ENCODE results near the gene MSGN1. TPM values are rescaled to one million over a fixed set of nuclear protein-coding genes. Genes with fewer than 3 reads are reported as not detected.
"Not testable (repeated sequence)": the region's sequence is repeated elsewhere in the genome, so short reads cannot be mapped to it uniquely, and the experiment has no call there.

The MSGN1 gene
- total RNA-seq, 2 donors from 2014 or later: not detected

DNA sequence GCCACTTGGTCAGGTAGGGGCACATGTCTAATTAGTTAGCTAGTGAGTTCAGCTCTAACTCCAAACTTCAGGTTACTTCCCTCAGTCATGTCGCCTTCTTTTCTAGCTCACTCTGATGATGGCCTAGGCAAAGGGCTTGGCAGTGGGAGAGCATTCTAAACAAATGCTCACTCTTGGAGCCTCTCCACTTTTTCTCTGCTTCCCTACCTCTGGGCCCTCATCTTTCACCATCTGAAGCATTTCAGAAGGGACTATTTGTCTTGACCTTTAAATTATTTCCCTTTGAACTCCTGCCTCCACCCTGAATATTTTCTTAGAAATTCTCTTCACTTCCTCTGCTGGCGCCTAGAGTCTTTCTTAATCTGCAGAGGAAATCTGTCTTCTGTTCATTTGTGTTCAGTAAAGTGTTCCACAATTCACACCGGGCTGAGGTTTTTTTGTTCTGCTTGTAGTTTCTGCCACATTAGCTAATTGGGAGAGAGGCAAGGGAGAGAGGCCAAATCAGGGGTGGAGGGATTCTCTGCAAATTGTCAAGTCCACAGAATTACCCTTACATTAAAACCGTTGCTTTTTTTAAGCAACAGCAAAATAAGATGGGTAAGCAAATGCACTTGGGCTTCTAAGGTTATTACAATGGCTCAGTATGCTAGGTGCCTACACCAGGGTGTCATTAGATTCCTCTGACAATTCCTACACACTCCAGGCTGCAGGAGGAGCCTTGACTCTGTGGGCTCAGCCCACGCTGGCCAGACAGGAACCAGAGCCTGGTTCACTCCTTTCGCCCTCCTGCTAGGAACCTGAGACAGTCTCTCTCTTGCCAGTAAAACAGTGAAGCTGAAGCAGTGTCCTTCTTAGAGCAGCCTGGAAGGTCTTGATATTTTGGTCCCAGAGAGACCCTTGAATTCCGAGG lies 5.5 kb downstream of the MSGN1 start:
- intact Hi-C loops (cut with DNase I): no loop called here

DNA sequence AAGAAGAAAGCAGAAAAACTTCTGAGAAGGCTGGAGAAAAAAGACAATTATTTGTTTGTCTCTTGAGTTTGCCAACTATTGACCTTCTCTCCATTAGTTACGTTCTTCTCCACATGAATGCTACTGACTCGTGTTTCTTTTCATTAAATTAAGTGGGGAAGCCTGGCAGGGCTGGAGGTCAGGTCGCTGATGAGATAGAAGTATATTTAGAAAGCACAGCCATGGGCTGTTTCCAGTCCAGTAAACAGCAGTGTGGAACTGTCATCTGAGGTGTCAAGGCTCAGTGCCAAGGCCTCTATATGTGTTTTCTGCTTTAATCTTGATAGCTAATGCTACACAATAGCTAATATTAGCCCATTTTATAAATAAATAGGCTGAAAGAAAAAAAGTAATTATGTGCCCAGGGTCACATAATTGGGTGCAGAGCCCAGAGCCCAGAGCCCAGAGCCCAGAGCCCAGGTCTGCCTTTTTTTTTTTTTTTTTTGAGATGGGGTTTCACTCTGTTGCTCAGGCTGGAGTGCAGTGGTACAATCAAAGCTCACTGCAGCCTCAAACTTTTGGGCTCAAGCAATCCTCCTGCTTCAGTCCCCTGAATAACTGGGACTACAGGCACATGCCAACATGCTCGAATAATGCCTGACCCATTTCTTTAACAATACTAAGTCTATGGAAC lies 6.3 kb downstream of the MSGN1 start:
- 50% methylated on average over 4 of the region's 4 CpGs for WGBS
- TF ChIP-seq POLR2AphosphoS5 (IDR thresholded peaks at IDR 0.05) (no peak), POLR2A (IDR thresholded peaks at IDR 0.05) (no peak)
- TF ChIP-seq, protein P1, sequence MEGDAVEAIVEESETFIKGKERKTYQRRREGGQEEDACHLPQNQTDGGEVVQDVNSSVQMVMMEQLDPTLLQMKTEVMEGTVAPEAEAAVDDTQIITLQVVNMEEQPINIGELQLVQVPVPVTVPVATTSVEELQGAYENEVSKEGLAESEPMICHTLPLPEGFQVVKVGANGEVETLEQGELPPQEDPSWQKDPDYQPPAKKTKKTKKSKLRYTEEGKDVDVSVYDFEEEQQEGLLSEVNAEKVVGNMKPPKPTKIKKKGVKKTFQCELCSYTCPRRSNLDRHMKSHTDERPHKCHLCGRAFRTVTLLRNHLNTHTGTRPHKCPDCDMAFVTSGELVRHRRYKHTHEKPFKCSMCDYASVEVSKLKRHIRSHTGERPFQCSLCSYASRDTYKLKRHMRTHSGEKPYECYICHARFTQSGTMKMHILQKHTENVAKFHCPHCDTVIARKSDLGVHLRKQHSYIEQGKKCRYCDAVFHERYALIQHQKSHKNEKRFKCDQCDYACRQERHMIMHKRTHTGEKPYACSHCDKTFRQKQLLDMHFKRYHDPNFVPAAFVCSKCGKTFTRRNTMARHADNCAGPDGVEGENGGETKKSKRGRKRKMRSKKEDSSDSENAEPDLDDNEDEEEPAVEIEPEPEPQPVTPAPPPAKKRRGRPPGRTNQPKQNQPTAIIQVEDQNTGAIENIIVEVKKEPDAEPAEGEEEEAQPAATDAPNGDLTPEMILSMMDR (IDR thresholded peaks at IDR 0.05): no peak
- no peak overlapping the region for H3K27ac ChIP-seq
- intact Hi-C loops (cut with DNase I): no loop called here
- H3K9me3 ChIP-seq: no peaks in the 10 kb centered on the region
- H3K36me3 ChIP-seq: no peaks in the 10 kb centered on the region
- H3K4me1 ChIP-seq (replicated peaks): no peaks in the 10 kb centered on the region
- DNase-seq (ENCODE audit: low spot score): no peak
- H3K27me3 ChIP-seq (replicated peaks; ENCODE audit: insufficient read depth): no peaks in the 10 kb centered on the region
- H3K4me3 ChIP-seq: no peak overlapping the region

More for the DNA sequence above, 5.5 kb downstream of the MSGN1 start:
- TF ChIP-seq POLR2A (IDR thresholded peaks at IDR 0.05): no peak
- TF ChIP-seq, protein P1 (IDR thresholded peaks at IDR 0.05): no peak
- no peak for DNase-seq (ENCODE audit: low spot score)
- no peak overlapping the region for H3K27ac ChIP-seq
- H3K27me3 ChIP-seq (replicated peaks; ENCODE audit: insufficient read depth): no peaks in the 10 kb centered on the region
- 50% methylated on average over 7 of the region's 7 CpGs for WGBS
- H3K4me3 ChIP-seq: no peak overlapping the region
- no peaks in the 10 kb centered on the region for H3K9me3 ChIP-seq
- no peaks in the 10 kb centered on the region for H3K36me3 ChIP-seq
- H3K4me1 ChIP-seq (replicated peaks): no peaks in the 10 kb centered on the region

DNA sequence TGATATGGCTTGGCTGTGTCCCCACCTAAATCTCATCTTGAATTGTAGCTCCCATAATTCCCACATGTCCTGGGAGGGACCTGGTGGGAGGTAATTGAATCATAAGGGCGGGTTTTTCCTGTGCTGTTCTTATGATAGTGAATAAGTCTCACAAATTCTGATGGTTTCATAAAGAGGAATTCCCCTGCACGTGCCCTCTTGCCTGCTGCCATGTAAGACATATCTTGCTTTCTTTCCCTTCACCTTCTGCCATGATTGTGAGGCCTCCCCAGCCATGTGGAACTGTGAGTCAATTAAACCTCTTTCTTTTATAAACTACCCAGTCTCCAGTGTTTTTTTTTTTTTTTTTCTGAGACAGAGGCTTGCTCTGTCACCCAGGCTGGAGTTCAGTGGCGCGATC lies 7.4 kb downstream of the MSGN1 start:
- H3K36me3 ChIP-seq; H3K4me1 ChIP-seq (replicated peaks); DNase-seq (ENCODE audit: low spot score); H3K9me3 ChIP-seq; H3K27me3 ChIP-seq (replicated peaks; ENCODE audit: insufficient read depth); H3K27ac ChIP-seq; H3K4me3 ChIP-seq; intact Hi-C loops (cut with DNase I): not testable (repeated sequence)
- WGBS: 80% methylated on average over 4 of the region's 4 CpGs

DNA sequence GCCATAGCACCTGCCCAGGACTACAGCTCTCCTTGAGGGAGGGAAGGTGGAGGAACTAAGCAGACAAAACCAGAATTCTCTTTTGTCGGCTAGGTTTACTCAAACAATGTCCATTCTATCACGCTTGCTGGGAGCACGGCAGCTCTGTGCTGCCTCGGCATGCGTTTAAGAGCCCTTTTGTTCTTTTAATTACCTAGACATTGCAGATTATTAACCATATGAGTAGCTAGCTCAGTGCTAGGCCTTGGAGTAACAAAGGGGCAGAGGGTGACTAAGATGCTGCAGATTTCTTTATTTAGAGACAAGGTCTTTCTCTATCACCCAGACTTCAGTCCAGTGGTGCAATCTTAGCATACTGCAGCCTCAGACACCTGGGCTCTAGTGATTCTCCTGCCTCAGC lies 11.1 kb downstream of the MSGN1 start:
- no peaks in the 10 kb centered on the region for H3K36me3 ChIP-seq
- no peaks in the 10 kb centered on the region for H3K4me1 ChIP-seq (replicated peaks)
- WGBS: 45% methylated on average over 5 of the region's 5 CpGs
- TF ChIP-seq, protein P1 (IDR thresholded peaks at IDR 0.05): no peak
- TF ChIP-seq POLR2A (IDR thresholded peaks at IDR 0.05) (no peak), POLR2AphosphoS5 (IDR thresholded peaks at IDR 0.05) (no peak)
- DNase-seq (ENCODE audit: low spot score): no peak
- H3K27me3 ChIP-seq (replicated peaks; ENCODE audit: insufficient read depth): no peaks in the 10 kb centered on the region
- H3K4me3 ChIP-seq: no peak overlapping the region
- H3K27ac ChIP-seq: no peak overlapping the region
- intact Hi-C loops (cut with DNase I): no loop called here
- no peaks in the 10 kb centered on the region for H3K9me3 ChIP-seq

DNA sequence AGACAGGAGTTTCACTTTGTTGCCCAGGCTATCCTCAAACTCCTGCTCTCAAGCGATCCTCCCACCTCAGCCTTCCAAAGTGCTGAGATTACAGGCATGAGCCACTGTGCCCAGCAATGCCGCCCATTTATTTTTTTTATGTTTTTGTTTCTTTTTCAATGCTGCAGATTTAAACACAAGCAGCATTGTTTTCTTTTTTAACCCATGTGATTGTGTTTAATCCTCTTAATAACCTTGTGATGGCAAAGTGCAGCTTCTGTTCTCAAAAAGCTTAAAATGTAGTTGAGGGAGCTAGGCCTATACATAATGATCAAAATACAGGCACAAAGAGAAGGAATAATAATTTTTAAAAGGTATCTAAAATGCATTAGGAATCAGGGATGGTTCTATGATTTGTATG lies 11.5 kb downstream of the MSGN1 start:
- TF ChIP-seq POLR2A (IDR thresholded peaks at IDR 0.05): no peak
- H3K4me3 ChIP-seq: no peak overlapping the region
- H3K27me3 ChIP-seq (replicated peaks; ENCODE audit: insufficient read depth): no peaks in the 10 kb centered on the region
- H3K27ac ChIP-seq: no peak overlapping the region
- H3K36me3 ChIP-seq: no peaks in the 10 kb centered on the region
- intact Hi-C loops (cut with DNase I): no loop called here
- no peak for DNase-seq (ENCODE audit: low spot score)
- H3K4me1 ChIP-seq (replicated peaks): no peaks in the 10 kb centered on the region
- H3K9me3 ChIP-seq: no peaks in the 10 kb centered on the region
- WGBS: 100% methylated on average over 2 of the region's 2 CpGs

Measured in prostate gland (tissue), 2 donors.